Subcutaneous adipose tissue (tissue), 4 donors: ENCODE results near the gene NEUROD2. TPM values are rescaled to one million over a fixed set of nuclear protein-coding genes. Genes with fewer than 3 reads are reported as not detected.

ENCODE experiments used
- CTCF ChIP-seq: fragments of 450-650 bp; IDR thresholded peaks from one replicate; pipeline ENCODE4 v1.5.1; 2016; ENCODE audit warnings: low read depth, mild to moderate bottlenecking, control low read depth, antibody characterized with exemption, moderate library complexity
- total RNA-seq, 4 donors: library from RNA; depleted of rRNA; stranded (reverse); fragments of >200 nt; gene quantifications; one replicate each; pipeline ENCODE4 v1.1.0, GENCODE V29; 2016

The NEUROD2 gene
- total RNA-seq, 4 donors from 2014 or later = not detected

DNA sequence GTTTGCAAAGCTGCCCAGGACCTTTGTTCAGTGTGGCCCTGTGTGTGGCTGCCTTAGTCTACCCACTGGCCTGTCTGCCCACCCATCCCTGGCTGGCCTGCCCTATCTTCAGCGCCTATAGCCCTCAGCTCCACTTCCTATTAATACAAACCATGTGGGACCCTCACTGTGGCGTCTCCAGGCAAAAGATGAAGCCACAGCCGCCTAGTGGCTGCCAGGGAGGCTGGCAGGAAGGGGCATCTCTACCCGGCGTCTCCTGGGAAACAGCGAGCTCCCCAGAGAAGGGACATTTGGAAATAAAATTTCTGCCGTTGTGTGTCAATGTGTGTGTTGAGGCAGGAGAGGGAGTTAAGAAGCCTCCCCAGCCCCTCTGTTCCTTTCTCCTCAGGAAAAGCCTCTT, 31.5 kb downstream of the NEUROD2 start:
- no peak for TF ChIP-seq CTCF

DNA sequence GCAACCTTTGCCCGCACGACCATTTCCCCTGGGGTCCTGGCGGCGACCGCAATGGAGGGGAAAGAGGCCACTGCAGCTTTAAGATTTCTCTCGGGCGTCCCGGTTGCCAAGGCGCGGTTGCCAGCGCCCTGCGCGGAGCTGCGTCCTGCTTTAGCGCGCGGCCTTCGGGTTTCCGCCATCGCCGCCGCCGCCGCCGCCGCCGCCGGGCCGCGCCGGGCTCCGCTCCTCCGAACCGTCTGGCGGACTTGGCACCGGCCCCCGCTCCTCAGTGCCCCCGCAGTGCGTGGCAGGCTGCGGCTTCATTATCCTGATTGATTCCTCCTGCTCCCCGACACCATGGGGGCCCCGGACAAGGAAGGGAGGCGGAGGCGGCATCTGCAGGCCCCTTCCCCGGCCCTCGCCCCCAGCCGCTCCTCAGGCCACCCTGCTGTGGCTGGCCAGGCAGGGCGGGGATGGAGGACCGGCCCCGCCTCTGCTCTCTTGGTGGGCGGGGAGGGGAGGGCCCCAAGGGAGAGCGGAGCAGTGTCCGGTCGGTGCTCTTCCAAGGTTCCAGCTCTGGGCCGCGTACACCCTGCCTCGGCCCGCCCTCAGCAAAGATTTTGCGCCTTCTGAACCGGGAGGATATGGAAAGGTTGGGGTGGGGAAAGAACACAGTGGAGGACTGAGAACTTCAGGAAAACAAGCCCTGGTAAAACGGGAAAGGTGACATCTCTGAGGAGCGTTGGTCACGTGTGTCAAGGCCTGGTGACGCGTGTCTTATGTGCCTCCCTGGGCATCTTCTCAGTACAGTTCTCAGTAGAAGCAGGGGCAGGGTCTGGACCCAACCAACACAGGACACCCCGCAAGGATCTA, 34.0 kb downstream of the NEUROD2 start:
- TF ChIP-seq CTCF = no peak

DNA sequence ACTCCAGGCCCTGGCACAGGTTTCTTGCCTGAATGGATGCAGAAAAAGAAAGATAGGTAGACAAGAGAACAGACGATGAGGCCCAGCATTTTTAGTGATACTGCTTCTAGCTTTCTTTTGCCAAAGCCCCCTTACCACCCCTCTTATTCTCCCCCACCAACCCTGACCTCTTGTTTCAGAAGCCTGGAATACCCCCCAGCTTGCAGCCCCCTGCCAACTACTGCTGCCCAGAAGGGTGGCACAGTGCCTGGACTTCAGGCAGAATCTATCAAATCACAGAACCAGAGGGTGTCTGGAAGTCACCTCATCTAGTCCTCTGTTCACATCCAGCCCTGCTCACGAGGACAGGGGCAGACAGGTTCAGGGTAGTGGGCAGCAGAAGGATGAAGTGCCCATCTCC, 35.6 kb downstream of the NEUROD2 start:
- no peak for TF ChIP-seq CTCF

- TF ChIP-seq CTCF = no peak
Observed at GRCh38 chr17:39569126-39569525, 38.6 kb downstream of the NEUROD2 start.

- no peak for TF ChIP-seq CTCF
Observed at GRCh38 chr17:39568702-39569101, 39.0 kb downstream of the NEUROD2 start.

- no peak for TF ChIP-seq CTCF
Observed at GRCh38 chr17:39566094-39566850, 41.4 kb downstream of the NEUROD2 start.

- TF ChIP-seq CTCF = no peak
Observed at GRCh38 chr17:39564211-39564848, 43.4 kb downstream of the NEUROD2 start.
